ENCODE measurements around the gene KLK8.

KLK8 gene

GRCh38 chr19:51002542-51003311 lies 1.3 kb upstream of the KLK8 start:
- TF ChIP-seq CTCF (IDR thresholded peaks at IDR 0.05; ENCODE audit: low read depth, low read length): no peak
- peak; percentile 4 to 18 for DNase-seq (ENCODE audit: low read depth in 2 of 2)
- H3K4me3 ChIP-seq (replicated peaks in 1 of 2; ENCODE audit: low read depth in 2 of 2, low read length in 2 of 2): no peak overlapping the region

DNA sequence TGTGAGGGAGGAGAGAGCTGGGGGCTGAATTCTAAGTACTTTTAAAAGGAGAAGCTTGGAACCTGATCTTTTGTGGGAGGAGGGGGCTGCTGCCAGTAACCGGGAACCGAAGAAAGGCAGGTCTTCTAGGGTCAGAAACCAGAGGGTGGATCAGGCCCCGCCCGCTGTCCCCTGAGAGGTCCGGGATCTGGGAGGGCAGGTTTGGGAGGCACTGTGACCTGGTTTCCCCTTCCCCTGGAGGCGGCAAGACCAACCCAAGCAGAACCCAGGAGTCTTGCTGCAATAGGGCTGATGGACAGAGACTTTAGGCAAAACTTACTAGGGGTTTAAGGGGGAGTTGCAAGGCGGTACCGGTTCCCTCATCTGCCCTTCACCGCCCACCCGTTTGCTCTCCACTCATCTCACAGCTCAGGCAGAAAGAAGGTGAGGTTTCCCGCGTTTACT lies 707 bp upstream of the KLK8 start:
- TF ChIP-seq CTCF (IDR thresholded peaks at IDR 0.05; ENCODE audit: low read depth, low read length): no peak
- no peak overlapping the region for H3K4me3 ChIP-seq (replicated peaks in 1 of 2; ENCODE audit: low read depth in 2 of 2, low read length in 2 of 2)
- DNase-seq (ENCODE audit: low read depth in 2 of 2): no peak

DNA sequence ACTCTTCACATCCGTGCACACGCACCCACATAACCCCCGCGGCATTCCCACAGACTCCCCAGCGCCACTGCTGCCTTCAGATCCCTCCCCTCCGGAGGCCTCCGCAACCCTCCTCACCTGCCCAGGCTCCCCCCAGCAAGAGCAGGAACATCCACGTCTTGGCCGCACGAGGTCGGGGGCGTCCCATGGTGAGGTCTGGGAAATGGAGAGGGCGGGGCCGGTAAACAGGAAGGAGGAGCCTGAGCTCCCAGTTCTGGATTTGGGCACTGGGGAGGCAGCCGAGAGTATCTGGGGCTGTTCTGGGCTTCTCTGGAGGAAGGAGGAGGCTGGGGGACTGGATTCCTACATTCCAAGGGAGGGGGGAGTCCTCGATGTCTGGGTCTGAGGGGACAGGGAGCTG lies 423 bp downstream of the KLK8 start:
- DNase-seq (ENCODE audit: low read depth in 2 of 2): no peak
- H3K4me3 ChIP-seq (replicated peaks in 1 of 2; ENCODE audit: low read depth in 2 of 2, low read length in 2 of 2): no peak overlapping the region
- TF ChIP-seq CTCF (IDR thresholded peaks at IDR 0.05; ENCODE audit: low read depth, low read length): no peak

DNA sequence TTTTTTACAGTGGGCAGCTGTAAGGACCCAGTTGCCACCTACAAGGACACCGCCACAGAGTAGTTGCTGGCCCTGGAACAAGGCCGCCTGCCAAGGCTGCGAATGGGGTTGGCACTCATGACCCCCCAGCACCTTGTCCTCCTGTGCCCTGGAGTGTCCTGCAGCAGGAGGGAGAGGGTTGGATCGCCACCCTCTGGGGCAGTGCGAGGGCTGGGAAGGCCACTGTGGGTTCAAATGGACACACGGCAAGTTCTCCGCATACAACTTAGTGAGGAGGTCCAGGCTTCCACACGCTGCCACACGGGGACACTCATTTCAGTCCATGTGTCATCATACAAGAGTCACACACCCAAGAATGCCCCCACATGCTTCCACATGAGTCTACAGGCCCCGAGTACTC lies 978 bp downstream of the KLK8 start:
- DNase-seq (ENCODE audit: low read depth in 2 of 2): no peak
- no peak overlapping the region for H3K4me3 ChIP-seq (replicated peaks in 1 of 2; ENCODE audit: low read depth in 2 of 2, low read length in 2 of 2)
- no peak for TF ChIP-seq CTCF (IDR thresholded peaks at IDR 0.05; ENCODE audit: low read depth, low read length)

DNA sequence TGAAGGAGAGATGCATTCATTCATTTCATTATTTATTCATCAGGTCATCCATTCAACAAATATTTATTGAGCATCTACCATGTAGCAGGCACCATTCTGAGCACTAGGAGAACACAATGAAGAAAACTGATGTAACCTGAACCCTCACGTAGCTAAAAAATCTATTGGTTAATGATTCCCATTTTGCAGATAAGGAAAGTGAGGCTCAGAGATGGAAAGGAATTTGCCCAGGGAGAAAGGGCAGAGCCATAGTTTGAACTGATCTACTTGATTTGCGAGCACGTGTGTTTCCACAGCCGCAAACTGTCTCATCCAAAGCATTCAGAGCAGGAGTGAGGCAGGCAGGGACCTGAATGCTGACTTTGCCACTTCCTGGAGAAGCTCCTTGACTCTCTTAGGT lies 2.7 kb downstream of the KLK8 start:
- no peak for TF ChIP-seq CTCF (IDR thresholded peaks at IDR 0.05; ENCODE audit: low read depth, low read length)
- no peak overlapping the region for H3K4me3 ChIP-seq (replicated peaks in 1 of 2; ENCODE audit: low read depth in 2 of 2, low read length in 2 of 2)
- DNase-seq (ENCODE audit: low read depth in 2 of 2): no peak

- TF ChIP-seq CTCF (IDR thresholded peaks at IDR 0.05; ENCODE audit: low read depth, low read length): no peak
These were observed 3.3 kb downstream of the KLK8 start for GRCh38 chr19:50998061-50998460.

GRCh38 chr19:50994129-50994528 lies 7.3 kb downstream of the KLK8 start:
- peak in 1 of 2 donors; percentile 7 for DNase-seq (ENCODE audit: low read depth in 2 of 2)
- H3K4me3 ChIP-seq (replicated peaks in 1 of 2; ENCODE audit: low read depth in 2 of 2, low read length in 2 of 2): no peak overlapping the region
- TF ChIP-seq CTCF (IDR thresholded peaks at IDR 0.05; ENCODE audit: low read depth, low read length): no peak

More at GRCh38 chr19:50998061-50998460, 3.3 kb downstream of the KLK8 start:
- no peak for DNase-seq (ENCODE audit: low read depth in 2 of 2)
- H3K4me3 ChIP-seq (replicated peaks in 1 of 2; ENCODE audit: low read depth in 2 of 2, low read length in 2 of 2): no peak overlapping the region

Measured in cardiac fibroblast (primary cell).